Activated T-helper 1 cell treated with Interleukin-2 at 50 U/mL for 16 hours (primary cell): ENCODE data around the gene ME3.
"Not testable (repeated sequence)": the region's sequence is repeated elsewhere in the genome, so short reads cannot be mapped to it uniquely, and the experiment has no call there.

Experiments
- DNase-seq: peaks from one replicate; pipeline ENCODE4 v3.0.0-alpha.2; 2020; ENCODE audit warnings: low read depth

Gene ME3

DNA sequence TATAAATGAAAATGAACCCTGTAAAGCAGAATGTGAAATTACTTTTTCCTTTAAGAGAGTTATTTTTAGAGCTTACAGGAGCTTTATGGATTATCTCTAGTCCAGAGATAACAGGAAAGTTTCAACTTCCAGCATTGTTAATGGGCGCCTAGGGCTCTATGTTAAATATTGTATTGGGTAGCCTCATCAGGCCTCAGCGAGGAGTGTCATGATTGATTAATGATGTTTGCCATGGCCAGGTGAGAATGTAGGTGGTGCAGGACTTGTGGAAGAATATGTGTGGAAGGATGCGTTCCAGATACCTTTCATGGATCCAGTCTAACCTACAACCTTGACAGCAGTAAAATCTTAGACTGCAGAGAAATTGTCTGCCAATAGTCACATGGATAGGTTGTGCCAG lies 50.6 kb downstream of the ME3 start:
- no peak for DNase-seq

- DNase-seq = no peak
Measured at GRCh38 chr11:86620891-86621521, 51.4 kb downstream of the ME3 start.

- DNase-seq = not testable (repeated sequence)
Measured at GRCh38 chr11:86619428-86619827, 53.0 kb downstream of the ME3 start.

GRCh38 chr11:86617502-86617901 lies 54.9 kb downstream of the ME3 start:
- DNase-seq = no peak

GRCh38 chr11:86615487-86615886 lies 56.9 kb downstream of the ME3 start:
- no peak for DNase-seq

DNA sequence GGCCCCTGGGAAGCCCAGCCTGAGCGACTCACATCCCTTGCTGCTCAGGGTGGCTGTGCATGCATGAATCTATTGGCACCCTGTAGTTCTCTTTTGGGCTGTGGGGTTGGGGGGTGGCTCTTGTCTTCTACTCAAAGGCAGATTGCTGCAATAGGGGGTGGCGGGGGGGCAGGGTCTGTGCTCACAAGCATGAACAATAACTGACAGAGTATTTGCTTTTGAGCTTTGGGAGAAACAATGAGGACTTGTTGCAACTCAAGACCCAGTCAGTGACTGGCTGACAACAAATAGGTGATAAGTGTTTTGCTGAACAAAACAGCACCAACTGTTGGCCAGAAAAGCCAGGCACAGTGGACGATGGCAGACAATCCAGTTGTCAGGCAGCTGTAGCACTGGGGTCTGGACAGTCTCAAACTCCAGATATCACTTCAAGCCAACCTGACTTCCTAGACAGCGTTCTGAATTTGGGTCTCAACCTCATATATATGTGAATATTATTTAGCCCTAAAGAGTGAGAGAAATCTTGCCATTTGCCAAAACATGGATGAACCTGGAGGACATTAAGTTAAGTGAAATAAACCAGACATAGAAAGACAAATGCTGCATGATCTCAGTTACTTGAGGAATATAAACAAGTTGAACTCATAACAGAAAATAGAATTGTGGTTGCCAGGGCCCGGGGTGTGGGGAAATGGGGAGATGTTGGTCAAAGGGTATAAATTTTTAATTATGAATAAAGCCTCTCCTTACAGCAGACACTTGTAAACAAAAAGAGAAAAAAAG lies 61.7 kb downstream of the ME3 start:
- DNase-seq = no peak

GRCh38 chr11:86608251-86608799 lies 64.1 kb downstream of the ME3 start:
- no peak for DNase-seq

GRCh38 chr11:86606836-86607481 lies 65.5 kb downstream of the ME3 start:
- no peak for DNase-seq

- no peak for DNase-seq
Measured at GRCh38 chr11:86606270-86606835, 66.1 kb downstream of the ME3 start.

DNA sequence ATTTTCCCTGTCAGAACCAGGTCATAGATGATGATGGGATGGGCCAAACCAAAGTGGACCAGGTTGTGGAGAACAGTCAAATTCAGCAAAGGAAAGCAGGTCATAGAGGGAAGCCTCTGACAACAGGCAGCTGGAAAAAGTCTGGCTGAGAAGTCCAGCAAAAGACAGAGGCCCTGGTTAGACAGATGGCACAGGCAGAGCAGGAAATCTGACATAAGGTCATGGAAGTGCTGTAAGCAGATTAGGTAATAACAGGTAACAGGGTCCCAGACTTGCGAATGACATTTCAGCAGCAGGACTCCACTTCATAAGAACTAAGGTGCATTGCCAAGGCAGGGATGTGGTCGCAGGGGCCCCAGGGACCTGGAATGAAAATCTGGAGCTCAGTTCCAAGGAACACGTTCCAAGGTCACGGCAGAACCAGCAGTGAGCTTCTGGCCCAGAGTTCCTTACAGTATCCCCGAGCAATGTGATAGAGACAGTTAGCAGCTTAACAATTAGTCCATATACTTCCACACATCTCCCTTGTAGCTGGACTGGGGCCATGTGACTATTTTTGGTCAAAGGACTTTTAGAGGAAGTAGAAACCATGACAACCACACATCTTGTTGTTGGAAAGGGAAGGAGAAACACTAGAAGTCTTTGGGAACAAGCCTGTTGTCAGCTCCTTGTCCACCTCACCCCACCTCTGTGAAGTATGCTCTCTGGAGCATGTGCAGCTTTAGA lies 75.4 kb downstream of the ME3 start:
- no peak for DNase-seq

GRCh38 chr11:86595955-86596354 lies 76.5 kb downstream of the ME3 start:
- no peak for DNase-seq

DNA sequence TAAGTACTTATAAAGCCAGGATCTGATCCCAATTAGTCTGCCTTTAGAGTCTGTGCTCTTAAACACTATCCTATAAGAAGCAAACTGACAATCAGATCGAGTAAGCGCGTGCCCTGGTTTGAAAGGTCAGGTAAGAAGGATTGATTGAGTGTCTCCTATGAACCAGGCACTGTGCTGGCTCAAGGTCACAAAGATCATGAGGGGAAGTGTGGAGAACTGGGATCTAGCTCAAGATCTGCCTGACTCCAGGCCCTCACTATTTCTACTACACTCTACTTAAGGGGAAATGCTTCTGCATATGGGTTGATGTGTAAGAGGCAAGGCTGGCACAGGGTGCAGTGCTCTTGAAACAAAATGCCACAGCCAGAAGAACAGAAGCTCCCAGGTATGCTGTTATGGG lies 77.0 kb downstream of the ME3 start:
- no peak for DNase-seq

DNA sequence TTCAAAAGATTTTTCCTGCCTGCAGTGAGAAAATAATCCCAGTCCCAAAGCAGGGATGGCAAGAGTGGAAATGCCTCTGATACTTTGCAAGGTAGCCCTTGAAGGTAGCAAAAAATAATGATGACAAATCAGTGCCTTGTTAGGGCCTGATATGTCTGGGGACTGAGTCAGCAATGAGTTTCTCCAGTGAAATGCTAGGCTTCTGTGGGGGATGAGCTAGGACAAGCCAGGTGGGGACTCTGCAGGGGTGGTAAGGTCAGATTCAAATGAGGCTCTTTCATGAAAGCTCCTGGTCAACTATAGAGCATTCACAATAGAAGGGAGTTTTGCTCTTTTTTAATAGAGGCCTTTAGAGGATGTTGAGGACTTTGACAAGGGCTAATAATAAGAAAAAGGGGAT lies 77.7 kb downstream of the ME3 start:
- no peak for DNase-seq

DNA sequence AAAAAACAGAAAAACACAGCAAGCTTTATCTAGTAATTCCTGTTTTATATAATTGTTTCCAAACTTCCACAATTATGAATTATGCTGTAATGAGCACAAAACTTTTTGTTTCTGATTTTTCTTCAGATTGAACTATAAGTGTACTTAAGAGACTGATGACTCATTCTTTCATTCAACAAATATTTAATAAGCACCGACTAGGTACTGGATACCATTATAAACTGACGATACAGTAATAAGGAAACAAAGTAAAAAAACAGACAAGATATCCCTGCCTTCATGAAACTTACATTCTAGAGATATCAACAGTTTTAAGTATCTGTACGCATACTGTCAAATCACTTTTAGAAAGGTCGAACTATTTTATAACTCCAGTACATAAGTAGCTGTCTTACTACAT lies 78.6 kb downstream of the ME3 start:
- no peak for DNase-seq

GRCh38 chr11:86592659-86593451 lies 79.6 kb downstream of the ME3 start:
- peak; percentile 44 for DNase-seq

DNA sequence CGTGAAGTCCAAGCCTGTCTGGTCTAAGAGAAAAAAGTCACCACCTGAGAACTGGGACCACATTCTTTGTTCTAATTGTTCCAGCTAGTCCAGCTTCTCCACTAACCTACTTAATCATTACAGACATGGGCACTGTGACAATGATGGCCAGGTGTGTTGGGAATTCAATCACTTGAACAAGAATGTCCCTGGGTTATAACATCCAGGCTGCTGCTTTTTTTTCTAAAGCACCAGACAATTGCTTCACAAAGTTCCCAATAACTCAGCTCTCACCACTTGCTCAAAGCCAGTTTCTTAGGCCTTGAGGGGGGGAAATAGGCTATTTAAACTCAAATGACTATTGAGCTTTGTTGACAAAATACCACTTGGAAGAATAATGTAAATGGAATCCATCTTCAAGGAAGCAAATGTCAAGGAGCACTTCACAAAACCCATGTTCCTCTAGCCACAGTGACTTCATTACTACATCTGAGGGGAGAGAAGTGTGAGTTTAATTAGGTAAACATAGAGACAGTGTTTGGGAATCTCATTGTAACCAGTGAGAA lies 80.3 kb downstream of the ME3 start:
- DNase-seq = no peak

- DNase-seq = no peak
Measured at GRCh38 chr11:86591631-86592030, 80.8 kb downstream of the ME3 start.

GRCh38 chr11:86589856-86590589 lies 82.4 kb downstream of the ME3 start:
- no peak for DNase-seq

DNA sequence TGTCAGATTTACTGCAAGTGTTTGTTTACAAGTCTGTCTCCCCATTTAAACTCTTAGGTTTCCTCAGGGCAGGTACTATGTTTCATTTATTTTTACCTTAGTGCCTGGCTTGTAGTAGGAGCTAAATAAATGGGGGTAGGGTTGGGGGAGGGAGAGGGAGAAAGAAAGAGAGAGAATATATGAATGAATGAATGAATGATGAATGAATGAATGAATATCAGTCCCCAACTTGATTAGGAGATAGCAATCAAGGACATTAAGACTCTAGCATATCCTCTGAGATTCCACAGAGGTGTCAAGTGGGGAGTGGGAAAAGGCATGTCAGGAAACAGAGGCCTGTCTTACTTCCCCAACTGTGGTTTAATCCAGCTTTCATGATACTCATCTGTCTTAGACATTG lies 83.2 kb downstream of the ME3 start:
- no peak for DNase-seq

- no peak for DNase-seq
Measured at GRCh38 chr11:86588566-86589090, 83.8 kb downstream of the ME3 start.
